A673 (cell line): ENCODE measurements around the gene FGF7.

Experiments used
- CTCF ChIP-seq: fragments of 300-800, 200-600 bp; sonication (generic); conservative IDR thresholded peaks from 2 replicates; pipeline ENCODE4 v1.5.1; 2017; ENCODE audit warnings: low read depth, mild to moderate bottlenecking, antibody characterized with exemption, low read length, moderate library complexity, mixed read lengths
- EZH2 ChIP-seq: fragments of 200-600 bp; sonication (generic); IDR thresholded peaks from 2 replicates; pipeline ENCODE4 v1.6.1; 2017; ENCODE audit warnings: borderline replicate concordance, low read depth, mild to moderate bottlenecking, mixed read lengths, antibody characterized with exemption, low read length; ENCODE audit not compliant: poor library complexity, severe bottlenecking

- no peak for TF ChIP-seq CTCF
- no peak for TF ChIP-seq EZH2
Measured at GRCh38 chr15:49415149-49415548, 7.9 kb upstream of the FGF7 start.
